ENCODE measurements around the gene LTBP3. TPM values are rescaled to one million over a fixed set of nuclear protein-coding genes. Genes with fewer than 3 reads are reported as not detected.

Gene LTBP3
- total RNA-seq, 2 donors from 2014 or later = 85.6 to 96.2 TPM

DNA sequence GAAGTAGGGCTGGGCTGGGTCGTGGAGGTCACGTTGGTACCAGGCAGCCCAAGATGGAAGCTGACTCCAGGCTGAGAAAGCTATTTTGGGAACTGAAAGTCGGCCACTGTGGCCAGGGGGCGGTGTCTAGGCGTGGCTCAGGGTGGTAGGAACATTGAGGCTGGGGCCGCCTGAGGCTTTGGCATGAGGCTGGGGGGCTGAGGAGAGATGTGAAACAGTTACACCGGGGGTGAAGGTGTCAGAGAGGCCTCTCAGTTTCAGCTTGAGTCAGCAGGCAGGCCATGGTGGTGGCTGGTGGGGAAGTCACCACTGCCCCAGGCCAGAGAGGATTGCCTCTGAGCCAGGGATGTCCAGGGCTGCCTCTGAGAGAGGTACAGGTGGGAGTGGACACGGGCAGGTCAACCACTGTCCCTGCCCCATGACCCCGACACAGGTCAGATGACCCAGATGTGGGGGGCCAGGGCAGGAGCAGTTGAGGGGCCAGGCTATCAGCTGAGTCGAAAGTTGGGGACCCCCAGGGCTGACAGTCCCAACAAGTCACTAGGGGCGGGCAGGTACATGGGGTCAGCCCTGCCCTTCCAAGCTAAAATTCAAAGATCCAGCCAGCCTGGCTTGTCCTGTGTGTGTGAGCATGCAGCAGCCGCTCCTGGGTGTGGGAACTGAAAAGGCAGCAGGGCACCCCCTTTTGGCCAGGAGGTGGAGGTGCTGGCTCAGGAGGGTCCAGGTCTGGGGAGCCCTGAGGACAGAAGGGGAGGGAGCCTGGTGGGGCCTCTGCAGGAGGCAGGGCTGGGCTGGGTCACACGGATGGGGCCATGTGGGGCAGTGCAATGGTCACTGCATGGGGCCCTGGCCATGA, 30.3 kb upstream of the LTBP3 start:
- peak; percentile 44 to 45 for ATAC-seq
- no peak for DNase-seq
- intact Hi-C loops (cut with DNase I) = loop anchor here in 1 of 2 donors (2.0 kb wide), 1 partner anchor 48 kb away; no protein-coding TSS in a partner anchor

DNA sequence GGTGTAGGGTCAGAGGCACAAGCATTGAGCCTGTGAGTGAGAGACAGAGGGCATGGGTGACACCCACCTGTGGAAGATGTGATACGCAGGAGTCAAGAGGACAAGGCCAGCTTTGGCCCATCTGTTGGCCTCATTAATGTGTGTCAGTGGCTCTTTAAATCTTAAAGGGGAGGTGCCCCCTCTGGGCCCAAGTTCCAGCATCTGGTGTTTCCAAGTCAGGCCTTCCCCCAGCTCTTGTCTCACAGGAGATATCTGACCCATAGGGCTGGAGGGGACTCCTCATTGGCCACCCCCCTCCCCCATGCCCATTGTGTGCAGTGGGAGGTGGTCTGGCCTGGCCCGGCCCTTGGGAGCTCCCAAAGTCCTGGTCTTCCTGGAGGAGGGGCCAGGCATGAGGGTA, 28.5 kb upstream of the LTBP3 start:
- intact Hi-C loops (cut with DNase I) = no loop called here
- DNase-seq = no peak
- peak; percentile 3 to 48 for ATAC-seq

DNA sequence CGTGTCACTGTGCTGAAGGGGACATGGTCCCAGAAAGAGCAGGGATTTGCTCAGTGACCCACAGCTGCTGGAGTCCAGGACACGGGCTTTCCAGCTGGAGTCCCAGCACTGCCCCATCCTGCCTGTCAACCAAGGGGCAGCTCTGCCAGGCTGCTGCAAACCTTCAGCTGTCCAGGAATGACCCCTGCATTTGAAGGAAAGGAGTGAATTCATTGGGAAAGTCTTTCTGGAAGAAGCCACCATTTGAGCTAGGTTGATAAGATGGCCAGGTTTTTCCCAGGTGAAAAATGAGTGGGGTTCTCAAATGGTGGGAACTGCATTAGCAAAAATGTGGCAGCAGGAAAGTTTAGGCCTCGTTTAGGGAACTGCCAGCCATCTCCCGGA, 28.1 kb upstream of the LTBP3 start:
- intact Hi-C loops (cut with DNase I) = no loop called here
- DNase-seq = no peak
- no peak for ATAC-seq

DNA sequence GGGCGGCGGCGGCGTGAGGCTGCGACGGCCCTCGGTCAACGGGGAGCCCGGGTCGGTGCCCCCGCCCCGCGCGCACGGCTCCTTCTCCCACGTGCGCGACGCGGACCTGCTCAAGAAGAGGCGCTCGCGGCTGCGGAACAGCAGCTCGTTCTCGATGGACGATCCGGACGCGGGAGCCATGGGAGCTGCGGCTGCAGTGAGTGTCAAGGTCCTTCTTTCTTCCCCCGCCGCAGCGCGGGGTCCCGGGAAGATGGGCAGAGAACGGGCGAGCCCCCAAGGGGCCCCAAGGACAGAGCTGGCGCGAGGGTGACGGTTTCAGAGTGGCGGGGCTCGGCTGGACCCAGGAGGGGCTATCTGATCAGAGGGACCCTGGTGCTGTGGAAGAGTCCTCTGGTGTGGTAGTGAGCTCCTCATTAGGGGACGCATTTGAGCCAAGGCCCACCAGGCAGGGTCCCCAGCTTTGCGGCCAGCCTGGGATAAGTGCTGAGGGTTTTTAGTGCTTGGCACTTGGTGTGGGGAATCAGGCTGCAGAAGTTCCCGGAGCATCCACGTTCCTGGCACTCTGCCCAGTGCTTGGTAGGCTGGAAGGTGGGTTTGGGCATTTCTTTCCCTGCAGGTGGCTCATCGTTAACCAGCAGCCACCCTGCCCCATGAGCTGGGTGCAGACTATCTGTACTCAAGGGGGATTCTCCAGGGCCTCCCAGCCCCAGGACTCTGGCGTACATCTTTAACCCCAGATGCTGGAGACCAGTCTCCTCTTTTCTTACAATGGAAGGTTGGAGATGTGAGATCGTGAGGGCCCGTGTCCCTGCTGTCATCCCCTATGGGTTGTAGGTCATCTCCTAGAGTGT, 27.5 kb upstream of the LTBP3 start:
- DNase-seq = no peak
- no peak for ATAC-seq
- intact Hi-C loops (cut with DNase I) = no loop called here

DNA sequence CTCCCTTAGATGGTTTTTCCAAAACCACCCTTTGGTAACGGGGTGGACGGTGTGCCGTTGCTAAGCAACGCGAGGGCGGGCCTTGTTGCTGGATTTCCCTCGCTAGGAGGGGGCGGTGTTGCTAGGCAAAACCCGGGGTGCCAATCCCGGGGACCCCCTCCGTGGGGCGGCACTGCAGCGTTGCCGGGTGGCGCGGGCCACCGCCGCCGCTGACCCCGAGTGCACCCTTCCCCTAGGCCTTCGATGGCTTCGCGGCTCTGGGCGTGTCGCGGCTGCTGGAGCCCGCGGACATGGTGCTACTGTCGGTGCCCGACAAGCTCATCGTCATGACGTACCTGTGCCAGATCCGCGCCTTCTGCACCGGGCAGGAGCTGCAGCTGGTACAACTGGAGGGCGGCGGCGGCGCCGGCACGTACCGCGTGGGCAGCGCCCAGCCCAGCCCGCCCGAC, 26.6 kb upstream of the LTBP3 start:
- intact Hi-C loops (cut with DNase I) = no loop called here
- peak; percentile 31 for DNase-seq

DNA sequence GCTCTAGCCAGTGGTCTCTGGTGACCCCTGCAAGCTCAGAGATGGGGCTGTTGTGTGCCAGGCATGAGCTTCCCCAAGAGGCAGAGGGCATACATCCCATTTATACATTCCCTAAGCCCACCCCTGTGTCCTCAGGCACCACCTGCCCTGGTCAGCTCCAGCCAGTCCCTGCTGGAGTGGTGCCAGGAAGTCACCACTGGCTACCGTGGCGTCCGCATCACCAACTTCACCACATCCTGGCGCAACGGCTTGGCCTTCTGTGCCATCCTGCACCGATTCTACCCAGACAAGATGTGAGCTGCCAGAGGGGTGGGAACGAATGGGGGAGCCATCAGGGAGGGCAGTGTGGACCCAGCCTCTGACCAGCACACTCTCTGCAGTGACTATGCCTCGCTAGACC, 25.9 kb upstream of the LTBP3 start:
- ATAC-seq (no peak), DNase-seq (no peak)
- intact Hi-C loops (cut with DNase I) = no loop called here

More for the DNA sequence above, 26.6 kb upstream of the LTBP3 start:
- peak in 1 of 2 donors; percentile 6 for ATAC-seq

DNA sequence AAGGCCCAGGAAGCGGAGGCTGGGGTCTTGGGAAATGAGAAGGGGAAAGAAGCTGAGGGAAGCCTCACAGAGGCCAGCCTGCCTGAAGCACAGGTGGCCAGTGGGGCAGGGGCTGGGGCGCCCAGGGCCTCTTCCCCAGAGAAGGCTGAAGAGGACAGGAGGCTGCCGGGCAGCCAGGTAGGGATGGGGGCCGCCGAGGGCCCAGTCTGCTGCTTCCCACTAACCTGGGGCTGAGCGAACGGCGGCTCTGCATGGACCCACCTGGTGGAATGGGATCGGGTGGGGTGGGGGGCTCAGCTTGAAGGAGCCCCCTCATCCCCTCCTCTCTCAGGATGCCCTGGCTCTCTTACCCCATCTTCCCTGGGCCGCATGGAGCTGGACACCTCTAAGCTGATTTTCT, 25.4 kb upstream of the LTBP3 start:
- DNase-seq (no peak), ATAC-seq (no peak)
- intact Hi-C loops (cut with DNase I) = no loop called here

DNA sequence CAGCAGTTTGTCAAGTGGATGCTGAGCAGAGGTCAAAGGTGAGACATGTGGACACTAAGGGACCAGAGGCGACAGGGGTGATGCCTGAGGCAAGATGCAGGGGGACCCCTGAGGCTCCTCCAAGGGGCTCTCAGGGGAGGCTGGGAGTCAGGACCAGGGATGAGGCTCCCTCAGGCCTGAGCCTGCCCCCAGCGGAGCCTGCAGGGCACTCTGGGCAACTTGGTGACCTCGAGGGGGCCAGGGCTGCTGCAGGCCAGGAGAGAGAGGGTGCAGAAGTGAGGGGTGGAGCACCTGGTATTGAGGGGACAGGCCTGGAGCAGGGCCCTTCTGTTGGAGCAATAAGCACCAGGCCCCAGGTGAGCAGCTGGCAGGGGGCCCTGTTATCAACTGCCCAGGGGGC, 23.8 kb upstream of the LTBP3 start:
- intact Hi-C loops (cut with DNase I) = no loop called here
- ATAC-seq (no peak), DNase-seq (no peak)

DNA sequence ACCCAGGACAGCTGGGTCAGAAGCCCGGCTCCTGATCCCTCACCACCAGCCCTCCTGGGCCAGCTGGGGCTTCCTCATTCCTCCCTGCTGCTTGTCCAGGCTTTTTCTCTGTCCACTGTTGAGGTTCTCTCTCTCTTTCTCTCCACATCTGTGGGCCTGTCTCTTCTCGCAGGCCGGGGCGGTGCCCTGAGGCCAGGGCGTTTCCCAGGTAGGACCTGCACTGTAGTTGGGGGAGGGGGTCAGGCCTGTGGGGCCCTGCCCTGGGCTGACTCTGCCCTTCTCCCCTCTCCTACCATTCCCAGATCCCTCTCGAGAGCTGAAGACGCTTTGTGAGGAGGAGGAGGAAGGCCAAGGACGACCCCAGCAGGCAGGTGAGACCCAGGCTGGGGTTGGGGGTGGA, 22.6 kb upstream of the LTBP3 start:
- DNase-seq (no peak), ATAC-seq (no peak)
- intact Hi-C loops (cut with DNase I) = no loop called here

DNA sequence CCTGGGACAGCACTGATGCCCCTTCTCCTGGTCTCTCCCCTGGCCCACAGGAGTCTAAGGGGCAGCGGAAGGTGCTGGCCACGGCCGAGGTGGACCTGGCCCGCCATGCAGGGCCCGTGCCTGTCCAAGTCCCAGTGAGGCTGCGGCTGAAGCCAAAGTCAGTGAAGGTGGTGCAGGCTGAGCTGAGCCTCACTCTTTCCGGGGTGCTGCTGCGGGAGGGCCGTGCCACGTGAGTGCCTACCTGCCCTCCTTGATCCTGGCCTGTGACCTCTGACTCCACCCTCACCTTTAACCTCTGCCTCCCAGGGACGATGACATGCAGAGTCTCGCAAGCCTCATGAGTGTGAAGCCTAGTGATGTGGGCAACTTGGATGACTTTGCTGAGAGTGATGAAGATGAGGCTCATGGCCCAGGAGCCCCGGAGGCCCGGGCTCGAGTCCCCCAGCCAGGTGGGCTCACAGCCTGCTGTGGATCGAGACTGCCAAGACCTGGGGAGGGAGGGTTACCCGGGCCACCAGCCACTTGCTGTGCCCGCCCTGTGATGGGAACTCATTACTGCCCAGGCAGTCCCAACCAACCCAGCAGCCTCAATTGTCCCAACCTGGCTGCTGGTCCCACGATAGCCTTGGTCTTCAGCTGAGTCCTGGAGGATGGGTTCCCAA, 22.0 kb upstream of the LTBP3 start:
- intact Hi-C loops (cut with DNase I) = no loop called here
- DNase-seq (no peak), ATAC-seq (no peak)

DNA sequence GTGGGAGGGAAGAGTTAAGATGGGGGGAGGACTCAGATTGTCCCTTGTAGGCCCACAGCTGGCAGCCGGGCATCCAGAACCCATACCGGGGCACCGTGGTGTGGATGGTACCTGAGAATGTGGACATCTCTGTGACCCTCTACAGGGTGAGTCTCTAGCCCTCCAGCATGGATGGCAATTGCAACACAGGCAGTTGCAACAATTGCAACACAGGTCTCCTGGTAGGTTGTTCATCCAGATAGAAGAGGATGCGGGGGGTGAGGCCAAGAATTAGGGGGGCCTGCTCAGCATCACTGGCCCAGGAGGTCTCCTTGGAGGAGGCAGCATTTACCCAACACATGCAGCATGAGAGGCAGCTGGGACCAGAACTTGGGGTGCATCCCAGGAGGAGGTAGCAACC, 21.1 kb upstream of the LTBP3 start:
- intact Hi-C loops (cut with DNase I) = loop anchor here in 1 of 2 donors (5.0 kb wide), 1 partner anchor 33 kb away; the partner anchor contains the start of gene MAP3K11
- no peak for ATAC-seq
- DNase-seq = no peak

DNA sequence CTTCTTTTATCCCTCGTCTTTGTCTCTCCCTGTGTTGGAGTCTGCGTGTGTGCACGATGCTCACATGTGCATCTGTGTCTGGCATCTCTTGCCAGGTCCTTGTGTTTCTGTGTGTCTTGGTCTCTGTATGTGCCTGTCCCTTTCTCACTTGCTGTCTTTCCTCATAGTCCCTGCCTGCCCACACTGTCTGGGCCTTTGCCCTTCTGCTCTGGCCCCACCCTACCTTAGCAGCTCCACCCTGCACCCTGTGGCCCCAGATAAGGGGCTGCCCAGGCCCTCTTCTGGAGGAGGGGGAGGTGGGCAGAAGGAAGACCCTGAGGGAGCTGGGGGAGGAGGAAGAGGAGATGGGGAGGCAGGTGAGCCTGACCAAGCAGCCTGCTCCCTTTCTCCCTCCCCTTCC, 20.5 kb upstream of the LTBP3 start:
- no peak for DNase-seq
- no peak for ATAC-seq

DNA sequence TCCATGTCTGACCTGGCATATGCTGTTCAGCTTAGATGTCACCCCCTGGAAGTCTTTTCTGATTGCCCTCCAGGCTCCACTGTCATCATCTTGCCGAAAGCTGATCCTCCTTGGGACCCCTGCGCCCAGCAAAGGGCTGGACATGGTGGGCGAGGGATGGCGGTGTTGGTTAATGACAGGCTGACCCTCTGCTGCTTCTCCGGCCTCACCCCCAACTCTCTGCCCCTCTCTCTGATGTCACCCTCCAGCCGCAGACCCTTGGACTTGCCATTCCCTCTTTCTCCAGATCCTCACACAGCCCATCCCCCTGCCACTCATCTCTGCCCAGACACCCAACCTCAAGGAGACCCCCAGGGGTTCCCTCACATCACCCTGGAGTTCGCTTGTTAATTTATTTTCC, 20.0 kb upstream of the LTBP3 start:
- ATAC-seq (no peak), DNase-seq (no peak)
- intact Hi-C loops (cut with DNase I) = loop anchor here in 1 of 2 donors (5.0 kb wide), 1 partner anchor 34 kb away; the partner anchor contains the start of gene MAP3K11

More for the DNA sequence above, 20.5 kb upstream of the LTBP3 start:
- intact Hi-C loops (cut with DNase I) = loop anchor here in 1 of 2 donors (5.0 kb wide), 1 partner anchor 34 kb away; the partner anchor contains the start of gene MAP3K11

DNA sequence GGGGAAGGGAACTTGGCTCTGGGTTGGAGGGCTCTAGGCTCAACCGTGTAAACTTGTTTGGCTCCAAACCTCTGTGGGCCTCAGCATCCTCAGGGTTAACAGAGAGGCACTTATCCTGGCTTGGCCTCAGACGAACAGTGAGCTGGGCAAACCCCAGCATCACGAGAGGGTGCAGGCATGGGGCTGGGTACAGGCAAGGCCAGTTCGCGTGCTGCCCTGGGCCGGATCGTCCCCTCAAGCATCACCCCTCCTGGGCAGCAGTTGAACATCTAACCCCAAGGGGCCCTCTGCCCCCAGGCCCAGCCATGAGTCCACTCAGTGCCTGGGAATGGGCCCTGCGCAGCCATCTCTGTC, 19.6 kb upstream of the LTBP3 start:
- intact Hi-C loops (cut with DNase I) = loop anchor here in 1 of 2 donors (5.0 kb wide), 1 partner anchor 35 kb away; the partner anchor contains the start of gene MAP3K11
- ATAC-seq = no peak
- DNase-seq = no peak

DNA sequence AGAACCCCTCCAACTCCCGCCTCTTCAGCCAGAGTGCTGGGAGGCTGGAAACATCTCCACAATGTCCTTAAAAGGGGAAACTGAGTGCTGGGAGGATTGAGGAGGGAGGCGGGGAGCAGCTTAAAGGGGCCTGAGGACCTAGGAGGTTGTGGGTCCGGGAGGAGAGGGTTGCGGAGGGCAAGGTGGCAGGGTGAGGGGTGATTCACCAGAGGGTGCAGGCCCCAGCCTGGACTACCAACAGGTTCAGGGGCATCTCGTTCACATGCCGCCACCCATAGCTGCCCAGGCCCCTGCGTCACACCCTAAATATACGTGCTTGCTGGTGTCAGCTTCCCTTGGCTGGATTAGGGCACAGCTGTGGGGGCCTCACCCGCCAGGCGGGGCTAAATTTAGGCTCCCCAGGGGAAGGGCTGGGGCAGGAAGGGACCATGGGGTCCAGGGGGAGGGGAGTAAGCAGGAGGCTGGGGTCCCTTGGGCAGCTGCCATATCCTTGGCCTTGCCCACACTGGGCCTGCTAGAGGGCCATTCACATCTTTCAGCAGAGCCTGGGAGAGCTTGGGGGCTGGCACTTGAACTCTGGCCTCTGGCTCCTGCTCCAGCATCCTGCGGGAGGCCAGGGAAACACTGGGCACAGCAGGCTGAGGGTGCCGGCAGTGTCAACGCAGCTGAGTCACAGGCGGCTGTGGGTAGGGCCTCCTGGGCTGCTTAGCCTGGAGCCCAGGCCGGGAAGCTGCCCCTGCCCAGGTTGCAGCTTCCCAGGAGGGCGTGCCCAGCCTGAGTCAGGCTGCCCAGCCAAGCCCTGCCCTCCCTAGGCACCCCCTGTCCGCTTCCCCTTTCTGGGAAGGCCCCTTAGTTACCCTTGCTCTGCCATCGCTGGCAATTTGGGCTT, 19.0 kb upstream of the LTBP3 start:
- peak; percentile 84 for DNase-seq
- peak; percentile 14 to 61 for ATAC-seq
- intact Hi-C loops (cut with DNase I) = loop anchor here in 1 of 2 donors (5.0 kb wide), 1 partner anchor 35 kb away; the partner anchor contains the start of gene MAP3K11

DNA sequence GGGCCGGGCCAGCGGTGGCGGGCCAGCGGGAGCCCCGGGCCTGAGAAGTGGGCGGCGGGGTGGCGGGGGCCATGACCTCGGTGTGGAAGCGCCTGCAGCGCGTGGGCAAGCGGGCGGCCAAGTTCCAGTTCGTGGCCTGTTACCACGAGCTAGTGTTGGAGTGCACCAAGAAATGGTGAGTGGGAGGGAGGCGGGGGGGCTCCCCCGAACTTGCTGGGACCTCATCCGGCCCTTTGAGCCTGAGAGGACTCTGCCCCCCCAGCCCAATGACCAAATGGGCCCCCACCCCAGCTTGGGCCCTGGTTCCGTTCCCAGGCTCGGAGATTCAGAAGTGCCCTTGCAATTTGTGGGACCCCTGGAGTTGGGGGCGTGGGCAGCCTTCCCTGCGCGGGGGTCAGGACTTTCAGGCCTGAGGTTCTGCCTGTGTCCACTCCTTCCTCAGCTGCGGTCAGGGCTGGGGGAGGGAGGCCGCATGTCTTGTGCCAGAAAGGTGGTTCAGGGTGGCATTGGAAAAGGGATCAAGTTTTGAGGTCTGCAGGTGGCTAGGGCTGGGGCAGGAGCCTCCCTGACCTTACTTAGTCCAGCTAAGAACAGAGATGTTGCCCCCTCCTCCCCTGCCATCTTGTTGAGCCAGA, 18.2 kb upstream of the LTBP3 start:
- no peak for ATAC-seq
- peak; percentile 59 for DNase-seq
- intact Hi-C loops (cut with DNase I) = loop anchor here in 1 of 2 donors (5.0 kb wide), 1 partner anchor 36 kb away; the partner anchor contains the start of gene MAP3K11

DNA sequence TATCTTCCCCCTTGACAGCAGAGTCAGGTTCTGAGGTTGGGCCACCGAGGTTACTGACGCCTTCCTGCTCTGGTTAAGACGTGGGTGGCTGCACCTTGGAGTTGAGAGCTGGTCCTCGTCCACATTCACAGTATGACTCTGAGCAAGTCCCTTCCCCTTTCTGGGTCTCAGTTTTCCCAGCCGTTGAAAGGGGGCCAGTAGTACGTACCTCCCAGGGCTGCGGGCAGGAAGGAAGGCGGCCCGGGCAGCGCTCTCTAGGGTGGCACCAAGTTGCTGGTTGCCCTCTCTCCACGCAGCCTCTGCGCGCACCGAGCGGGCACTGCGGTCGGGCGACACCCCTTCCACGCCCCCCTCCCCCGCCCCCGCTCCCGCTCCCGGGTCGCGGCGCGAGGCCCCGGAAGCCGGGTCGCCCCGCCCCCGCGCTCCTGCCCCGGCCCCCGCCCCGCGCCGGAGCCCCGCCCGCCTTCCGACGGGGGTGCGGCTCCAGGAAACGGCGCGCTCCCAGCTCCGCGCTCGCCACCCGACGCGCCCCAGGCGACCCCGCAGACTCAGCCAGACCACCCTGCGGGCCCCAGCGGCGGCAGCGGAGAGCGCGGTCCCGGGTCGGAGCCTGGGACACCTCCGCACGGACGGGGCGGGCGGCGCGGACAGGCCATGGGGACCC, 17.5 kb upstream of the LTBP3 start, which contains the start of gene EHBP1L1:
Gene EHBP1L1 (plus strand): TSS at position 486 of the 664 bp plus-strand sequence. CDS start 250 bp downstream, outside the sequence.
- DNase-seq (peak; percentile 80), ATAC-seq (peak; percentile 15 to 39)
- intact Hi-C loops (cut with DNase I) = loop anchor here in 1 of 2 donors (5.0 kb wide), 1 partner anchor 37 kb away; the partner anchor contains the start of gene MAP3K11
